Neutrophil (primary cell): ENCODE results near the gene SLC39A13.

ENCODE experiments used
- H3K27ac ChIP-seq: fragments of 200-600 bp; sonication (generic); 2 replicates; pipeline ENCODE4 v1.5.1; 2016; ENCODE audit warnings: mild to moderate bottlenecking, moderate library complexity
- H3K27me3 ChIP-seq: fragments of 200-600 bp; sonication (generic); 2 replicates; pipeline ENCODE4 v1.6.0; 2016; ENCODE audit warnings: mild to moderate bottlenecking
- H3K36me3 ChIP-seq: fragments of 200-600 bp; sonication (generic); 2 replicates; pipeline ENCODE4 v1.5.1; 2017
- H3K4me1 ChIP-seq, 2 experiments: fragments of 200-600 bp in 1 of 2; sonication (generic) in 1 of 2; 1 replicate in 1 of 2; 2 replicates in 1 of 2; pipeline versions ENCODE4 v1.5.1 to v1.6.1; 2013 to 2016; ENCODE audit warnings: low read depth in 1 of 2, low read length in 1 of 2, mild to moderate bottlenecking in 1 of 2, moderate library complexity in 1 of 2; ENCODE audit not compliant: control insufficient read depth in 1 of 2, insufficient read depth in 1 of 2
- H3K4me3 ChIP-seq, 2 experiments: fragments of 200-600 bp in 1 of 2; sonication (generic) in 1 of 2; 1 replicate in 1 of 2; 2 replicates in 1 of 2; pipeline ENCODE4 v1.5.1; 2013 to 2016; ENCODE audit warnings: low read depth in 1 of 2, low read length in 1 of 2, mild to moderate bottlenecking in 1 of 2, moderate library complexity in 1 of 2
- H3K9me3 ChIP-seq: fragments of 200-600 bp; sonication (generic); 2 replicates; pipeline ENCODE4 v1.5.1; 2016
- CTCF ChIP-seq: fragments of 200-600 bp; sonication (generic); IDR thresholded peaks from 2 replicates; pipeline ENCODE4 v1.5.1; 2016; ENCODE audit warnings: antibody characterized with exemption

The SLC39A13 gene

DNA sequence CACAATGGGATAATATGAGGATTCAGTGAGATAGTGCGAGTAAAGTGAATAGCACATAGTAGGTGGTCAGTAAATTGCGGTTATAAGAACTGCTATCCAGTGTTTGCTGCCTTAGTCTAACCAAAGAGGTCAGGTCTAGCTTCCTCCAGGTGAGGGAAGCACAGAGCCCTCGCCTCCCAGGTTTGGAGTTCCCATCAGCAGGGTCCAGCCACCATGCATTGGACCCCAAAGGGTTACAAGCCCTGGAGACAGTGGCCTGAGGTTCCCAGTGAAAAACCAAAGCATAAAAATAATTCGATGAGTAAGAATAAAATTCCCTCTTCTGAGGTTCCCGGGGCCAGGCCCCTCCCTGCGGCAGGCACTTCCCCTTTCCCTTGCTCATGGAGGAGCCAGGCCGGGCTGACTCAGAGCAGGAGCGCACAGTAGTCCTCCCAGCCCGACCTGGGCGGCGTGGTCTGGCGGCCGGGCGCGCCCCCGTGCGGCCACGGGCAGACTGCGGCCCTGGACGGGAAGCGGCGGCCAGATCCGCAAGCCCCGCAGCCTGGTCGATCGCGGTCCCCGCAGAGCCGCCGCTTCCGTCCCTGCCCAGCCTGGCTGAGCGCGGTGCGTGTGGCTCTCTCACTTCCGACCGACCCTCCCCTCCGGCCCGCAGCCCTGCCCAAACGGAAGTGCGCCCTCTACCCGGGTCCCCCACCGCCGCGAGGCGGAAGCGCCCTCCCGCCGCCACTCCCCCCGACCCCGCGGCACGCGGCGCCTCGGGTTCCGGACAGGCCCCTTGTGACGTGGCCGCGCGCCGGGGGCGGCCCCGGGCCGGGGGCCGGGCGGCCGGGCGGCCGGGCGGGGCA, at the start of gene SLC39A13:
SLC39A13 (plus strand) TSS at position 845 of the 845 bp plus-strand sequence. CDS start 1,505 bp downstream, outside the sequence.
- TF ChIP-seq CTCF, result peak; percentile 99
- no peaks in the 10 kb centered on the region for H3K36me3 ChIP-seq
- H3K27ac ChIP-seq, result peak within 1 kb of the TSS; percentile 100
- H3K27me3 ChIP-seq, result no peaks in the 10 kb centered on the region
- no peaks in the 10 kb centered on the region for H3K9me3 ChIP-seq
- peak within 1 kb of the TSS; percentile 80 to 93 for H3K4me3 ChIP-seq
- peaks cover 44 to 55% of the 10 kb centered on the region in 2 experiments for H3K4me1 ChIP-seq

- Histone ChIP-seq H3K4me1 (peaks cover 55 to 60% of the 10 kb centered on the region in 2 experiments), H3K27me3 (no peaks in the 10 kb centered on the region), H3K27ac (peak overlapping the region; percentile 74), H3K36me3 (peaks cover 95% of the 10 kb centered on the region), H3K9me3 (no peaks in the 10 kb centered on the region), H3K4me3 (peak overlapping the region; percentile 41 to 55)
- no peak for TF ChIP-seq CTCF
Measured at GRCh38 chr11:47358731-47359051, 49.7 kb upstream of the SLC39A13 start.

DNA sequence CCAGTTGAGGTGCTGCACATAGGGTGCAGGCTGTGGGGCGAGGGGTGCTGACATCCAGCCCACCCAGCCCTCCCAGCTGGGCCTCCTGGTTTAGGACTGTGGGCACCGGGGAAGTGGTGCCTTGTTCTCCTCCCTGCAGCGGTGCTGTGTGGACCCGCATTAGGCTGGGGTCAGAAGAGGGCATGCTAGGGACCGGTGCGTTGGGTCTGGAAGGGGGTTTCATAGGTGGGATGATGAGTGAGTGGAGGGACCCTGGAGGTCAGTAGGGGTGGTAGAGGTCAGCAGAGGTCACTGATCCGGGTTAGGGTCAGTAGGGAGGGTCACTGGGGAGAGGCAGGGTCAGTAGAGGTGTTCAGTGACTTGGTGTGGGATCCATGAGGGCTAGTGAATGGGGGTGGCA, 49.2 kb upstream of the SLC39A13 start:
- no peaks in the 10 kb centered on the region for H3K9me3 ChIP-seq
- H3K27ac ChIP-seq, result peak overlapping the region; percentile 74
- peaks cover 93% of the 10 kb centered on the region for H3K36me3 ChIP-seq
- H3K4me1 ChIP-seq, result peaks cover 58 to 61% of the 10 kb centered on the region in 2 experiments
- H3K27me3 ChIP-seq, result no peaks in the 10 kb centered on the region
- H3K4me3 ChIP-seq, result peak overlapping the region; percentile 41 to 55
- TF ChIP-seq CTCF, result no peak

DNA sequence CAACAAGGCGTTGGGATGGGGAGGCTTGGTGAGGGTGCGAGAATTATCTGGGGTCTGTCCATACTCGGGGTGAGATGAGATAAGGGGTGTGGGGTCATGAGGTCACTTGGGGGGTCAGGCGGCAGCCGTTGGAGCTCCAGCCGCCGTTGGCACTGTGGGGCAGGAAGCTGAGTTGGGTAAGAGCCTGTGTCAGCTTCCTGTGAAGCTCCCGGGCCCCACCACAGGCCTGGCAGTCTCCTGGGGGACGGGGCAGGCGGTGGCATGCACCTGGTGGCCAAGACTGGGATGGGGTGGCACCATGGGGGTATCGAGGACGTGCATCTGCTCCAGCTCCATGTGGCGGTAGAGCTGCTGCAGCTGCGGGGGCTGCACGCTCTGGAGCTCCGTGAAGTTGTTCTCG, 48.8 kb upstream of the SLC39A13 start:
- TF ChIP-seq CTCF, result no peak
- peak overlapping the region; percentile 41 to 55 for H3K4me3 ChIP-seq
- peaks cover 93% of the 10 kb centered on the region for H3K36me3 ChIP-seq
- H3K4me1 ChIP-seq, result peaks cover 63 to 66% of the 10 kb centered on the region in 2 experiments
- H3K27me3 ChIP-seq, result no peaks in the 10 kb centered on the region
- H3K9me3 ChIP-seq, result no peaks in the 10 kb centered on the region
- peak overlapping the region; percentile 74 for H3K27ac ChIP-seq

GRCh38 chr11:47360341-47360740, 48.0 kb upstream of the SLC39A13 start:
- H3K27me3 ChIP-seq, result no peaks in the 10 kb centered on the region
- H3K9me3 ChIP-seq, result no peaks in the 10 kb centered on the region
- peaks cover 93% of the 10 kb centered on the region for H3K36me3 ChIP-seq
- no peak for TF ChIP-seq CTCF
- peak overlapping the region; percentile 41 to 55 for H3K4me3 ChIP-seq
- peaks cover 70 to 73% of the 10 kb centered on the region in 2 experiments for H3K4me1 ChIP-seq
- H3K27ac ChIP-seq, result peak overlapping the region; percentile 74
